GM10847 (cell line): ENCODE data around the gene FAM120AOS.

ENCODE experiments used
- POLR2A ChIP-seq: IDR thresholded peaks from 2 replicates; pipeline ENCODE4 v1.6.1; 2011; ENCODE audit not compliant: insufficient read length; ENCODE audit errors: extremely low read depth

Gene FAM120AOS

GRCh38 chr9:93473411-93473810 lies 20.0 kb upstream of the FAM120AOS start:
- no peak for TF ChIP-seq POLR2A

GRCh38 chr9:93471124-93471523 lies 17.7 kb upstream of the FAM120AOS start:
- no peak for TF ChIP-seq POLR2A

- TF ChIP-seq POLR2A, result no peak
Observed at GRCh38 chr9:93470391-93470790, 17.0 kb upstream of the FAM120AOS start.

- no peak for TF ChIP-seq POLR2A
Observed at GRCh38 chr9:93468763-93469456, 15.5 kb upstream of the FAM120AOS start.

GRCh38 chr9:93467462-93467861 lies 14.1 kb upstream of the FAM120AOS start:
- TF ChIP-seq POLR2A, result no peak

- no peak for TF ChIP-seq POLR2A
Observed at GRCh38 chr9:93467062-93467416, 13.7 kb upstream of the FAM120AOS start.

- no peak for TF ChIP-seq POLR2A
Observed at GRCh38 chr9:93466416-93467061, 13.2 kb upstream of the FAM120AOS start.

- TF ChIP-seq POLR2A, result no peak
Observed at GRCh38 chr9:93465855-93466254, 12.5 kb upstream of the FAM120AOS start.

GRCh38 chr9:93464876-93465275 lies 11.5 kb upstream of the FAM120AOS start:
- TF ChIP-seq POLR2A, result no peak

GRCh38 chr9:93464395-93464794 lies 11.0 kb upstream of the FAM120AOS start:
- no peak for TF ChIP-seq POLR2A

GRCh38 chr9:93463638-93464248 lies 10.4 kb upstream of the FAM120AOS start:
- no peak for TF ChIP-seq POLR2A

GRCh38 chr9:93461821-93462220 lies 8.4 kb upstream of the FAM120AOS start:
- TF ChIP-seq POLR2A, result no peak

GRCh38 chr9:93461414-93461743 lies 8.0 kb upstream of the FAM120AOS start:
- TF ChIP-seq POLR2A, result no peak

- TF ChIP-seq POLR2A, result no peak
Observed at GRCh38 chr9:93460689-93461413, 7.5 kb upstream of the FAM120AOS start.

- no peak for TF ChIP-seq POLR2A
Observed at GRCh38 chr9:93459432-93459847, 6.1 kb upstream of the FAM120AOS start.

GRCh38 chr9:93458712-93459111 lies 5.3 kb upstream of the FAM120AOS start:
- no peak for TF ChIP-seq POLR2A
